ENCODE results near the gene FDXR.

Gene FDXR

DNA sequence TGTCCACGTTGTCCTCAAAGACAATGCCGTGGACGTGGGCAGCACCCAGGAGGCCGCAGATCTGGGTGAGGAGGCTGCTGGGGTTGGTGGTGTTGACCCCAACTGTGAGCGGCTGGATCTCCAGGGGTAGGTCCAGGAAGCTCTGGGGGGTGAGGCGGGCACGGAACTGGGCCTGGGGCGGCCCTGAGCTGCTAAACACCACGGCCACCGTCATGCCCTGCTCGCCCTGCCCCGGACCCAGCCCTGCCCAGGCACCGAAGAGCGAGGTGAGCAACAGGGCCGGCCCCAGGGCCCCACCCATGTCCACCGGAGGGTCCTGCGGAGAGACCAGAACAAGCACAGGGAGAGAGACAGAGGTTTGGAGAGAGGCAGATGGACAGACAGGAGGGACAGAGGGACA is 18.0 kb downstream of the FDXR start:
- DNase-seq: no peak

DNA sequence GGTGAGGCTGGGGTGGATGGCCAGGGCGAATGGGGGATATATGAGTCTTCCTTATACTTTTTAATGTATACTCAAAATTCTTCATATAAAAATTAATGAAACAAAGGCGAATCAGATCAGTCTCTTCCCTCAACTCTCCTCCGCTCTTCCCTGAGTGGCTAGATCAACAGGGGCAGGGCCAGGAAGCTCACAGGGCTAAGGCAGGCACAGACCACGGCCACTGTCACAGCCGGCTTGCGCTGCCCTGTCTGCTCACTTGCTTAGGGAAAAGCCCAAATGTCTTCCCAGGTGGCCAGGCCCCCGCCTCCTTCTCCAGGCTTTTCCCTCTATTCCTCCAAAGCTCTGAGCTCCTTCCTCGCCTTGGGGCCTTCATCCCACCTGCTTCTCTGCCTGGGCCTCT is 19.1 kb downstream of the FDXR start:
- DNase-seq: no peak

GRCh38 chr17:74853048-74853397 is 19.8 kb downstream of the FDXR start:
- DNase-seq: no peak

DNA sequence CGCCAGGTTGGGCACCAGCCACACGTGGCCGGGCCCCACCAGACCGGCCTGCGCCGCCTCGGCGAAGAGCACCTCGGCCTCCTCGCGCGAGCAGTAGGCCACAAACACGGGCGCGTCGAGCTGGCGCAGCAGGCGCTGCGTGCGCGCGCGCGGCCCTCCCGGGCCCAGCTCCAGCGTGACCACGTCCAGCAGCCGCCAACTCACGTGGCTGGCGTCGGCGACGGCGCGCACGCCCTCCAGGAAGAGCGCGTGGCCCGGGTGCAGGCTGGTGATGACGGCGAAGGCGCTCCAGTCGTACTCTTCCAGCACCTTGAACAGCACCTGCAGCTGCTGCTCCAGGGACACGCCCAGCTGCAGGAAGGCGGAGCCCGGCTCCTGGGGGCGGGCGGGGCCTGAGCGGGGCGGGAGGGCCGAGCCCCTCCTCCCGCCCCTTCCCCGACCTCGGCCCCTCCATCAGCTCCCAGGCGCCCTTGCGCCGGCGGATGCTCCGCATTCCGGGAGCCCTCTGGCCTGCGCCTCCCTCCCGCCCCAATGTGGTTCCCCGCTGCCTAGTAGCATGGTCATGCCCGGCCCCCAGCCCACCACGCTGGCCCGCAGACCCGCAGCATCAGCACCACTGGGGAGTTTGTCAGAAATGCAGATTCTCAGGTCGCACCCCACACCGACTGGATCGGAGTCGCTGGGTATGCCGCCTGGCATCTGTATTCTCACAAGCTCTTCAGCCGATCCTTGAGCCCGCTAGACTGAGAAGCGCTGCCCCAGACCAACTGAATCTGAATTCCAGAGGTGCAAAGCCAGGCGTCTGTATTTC is 20.4 kb downstream of the FDXR start:
- peak; percentile 96 for DNase-seq

DNA sequence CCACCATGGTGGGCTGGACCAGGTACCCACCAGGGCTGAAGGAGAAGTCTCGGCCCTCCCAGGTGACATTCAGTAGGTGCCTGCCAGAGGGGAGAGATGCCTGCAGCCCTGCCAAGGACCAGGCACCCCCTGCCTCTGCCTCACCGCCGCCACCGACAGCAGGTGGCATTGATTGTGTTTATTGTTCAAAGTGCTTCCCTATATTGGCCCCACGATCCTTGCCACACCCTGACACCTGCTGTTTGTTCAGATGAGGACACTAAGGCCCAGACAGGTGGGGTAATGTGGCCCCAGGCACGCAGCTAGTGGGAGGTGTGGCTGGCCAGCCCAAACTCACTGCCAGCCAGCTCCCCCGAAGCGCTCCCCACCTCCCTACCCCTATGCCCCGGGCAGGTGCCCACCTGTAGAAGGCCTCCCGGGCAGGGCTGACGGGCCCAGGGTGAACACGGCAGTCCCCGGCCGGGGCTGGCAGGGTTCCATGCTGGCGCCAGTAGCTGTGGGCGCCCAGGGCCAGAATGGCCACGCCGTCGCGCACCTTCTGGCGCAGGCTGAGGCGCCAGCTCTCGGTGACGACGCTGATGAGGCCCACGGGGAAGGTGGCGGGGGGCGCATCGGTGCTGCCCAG is 21.1 kb downstream of the FDXR start:
- peak; percentile 97 for DNase-seq

- peak; percentile 91 for DNase-seq
Measured at GRCh38 chr17:74850914-74851313, 21.9 kb downstream of the FDXR start.

DNA sequence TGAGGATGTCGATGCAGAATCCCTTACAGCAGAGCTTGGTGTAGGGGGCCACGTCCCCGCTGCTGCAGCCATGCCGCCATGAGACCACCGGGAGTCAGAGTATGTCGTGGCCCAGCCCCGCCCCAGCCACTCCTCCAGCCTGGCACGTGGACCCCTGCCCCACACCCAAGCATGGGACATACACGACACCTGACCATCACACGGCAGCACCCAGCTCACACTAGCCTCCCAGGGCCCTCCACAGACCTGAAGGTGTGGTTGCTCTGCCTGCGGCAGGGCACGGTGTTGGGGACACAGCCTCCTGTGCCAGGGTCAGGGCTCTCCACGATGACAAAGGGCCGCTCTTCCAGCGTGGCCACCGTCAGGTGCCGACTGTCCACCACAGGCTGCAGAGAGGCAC is 22.5 kb downstream of the FDXR start:
- DNase-seq: no peak

- DNase-seq: no peak
Measured at GRCh38 chr17:74848656-74849399, 24.0 kb downstream of the FDXR start.

- no peak for DNase-seq
Measured at GRCh38 chr17:74846621-74847020, 26.2 kb downstream of the FDXR start.

DNA sequence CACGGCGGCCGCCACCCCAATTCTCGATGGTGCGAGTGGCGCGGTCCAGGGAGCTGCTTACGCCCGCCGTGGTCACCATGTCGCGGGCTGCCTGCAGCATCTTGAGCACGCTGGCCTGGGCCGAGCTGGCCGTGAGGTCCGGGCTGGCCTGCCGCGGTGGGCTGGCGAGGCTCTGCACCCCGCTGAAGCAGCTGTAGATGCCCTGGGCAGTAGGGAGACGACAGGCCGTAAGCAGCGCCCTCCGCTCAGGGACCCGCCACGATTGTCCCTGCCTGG is 29.5 kb downstream of the FDXR start:
- DNase-seq: no peak

DNA sequence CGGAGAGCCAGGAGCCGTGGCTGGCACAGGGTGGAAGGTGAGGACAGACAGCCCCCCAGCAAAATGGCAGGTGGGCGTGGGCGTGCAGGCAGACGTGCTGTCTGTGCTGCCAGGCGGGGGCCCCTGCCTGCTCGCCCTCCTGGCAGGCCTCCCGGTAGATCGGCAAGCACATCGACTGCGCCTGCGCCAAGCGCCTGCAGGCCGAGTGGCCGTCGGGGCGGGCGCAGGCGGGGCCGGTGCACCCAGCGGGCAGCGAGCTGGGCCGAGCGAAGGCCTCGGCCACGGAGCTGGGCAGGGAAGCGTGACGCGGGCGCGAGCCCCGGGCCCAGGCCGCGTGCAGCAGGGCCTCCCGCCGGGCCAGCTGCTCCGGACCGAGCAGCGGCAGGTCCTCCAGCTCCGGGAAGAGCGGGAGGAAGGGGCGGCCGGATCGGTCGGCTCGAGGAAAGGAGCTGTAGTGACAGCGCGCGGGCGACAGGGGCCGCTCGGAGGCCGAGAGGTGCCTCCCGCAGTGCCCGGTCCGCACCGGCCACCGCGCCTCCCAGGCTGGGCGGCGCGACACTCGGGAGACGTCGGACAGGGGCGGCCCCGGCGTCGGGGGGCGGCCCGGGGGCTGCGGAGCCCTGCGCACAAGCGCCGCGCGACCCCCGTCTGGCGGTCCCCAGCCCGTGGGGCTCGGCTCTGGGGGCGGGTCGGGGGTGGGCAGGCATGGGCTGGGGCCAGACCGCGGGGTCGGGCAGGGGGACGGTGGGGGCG is 30.0 kb downstream of the FDXR start:
- peak; percentile 92 for DNase-seq

- DNase-seq: peak; percentile 44
Measured at GRCh38 chr17:74842146-74842598, 30.6 kb downstream of the FDXR start.

DNA sequence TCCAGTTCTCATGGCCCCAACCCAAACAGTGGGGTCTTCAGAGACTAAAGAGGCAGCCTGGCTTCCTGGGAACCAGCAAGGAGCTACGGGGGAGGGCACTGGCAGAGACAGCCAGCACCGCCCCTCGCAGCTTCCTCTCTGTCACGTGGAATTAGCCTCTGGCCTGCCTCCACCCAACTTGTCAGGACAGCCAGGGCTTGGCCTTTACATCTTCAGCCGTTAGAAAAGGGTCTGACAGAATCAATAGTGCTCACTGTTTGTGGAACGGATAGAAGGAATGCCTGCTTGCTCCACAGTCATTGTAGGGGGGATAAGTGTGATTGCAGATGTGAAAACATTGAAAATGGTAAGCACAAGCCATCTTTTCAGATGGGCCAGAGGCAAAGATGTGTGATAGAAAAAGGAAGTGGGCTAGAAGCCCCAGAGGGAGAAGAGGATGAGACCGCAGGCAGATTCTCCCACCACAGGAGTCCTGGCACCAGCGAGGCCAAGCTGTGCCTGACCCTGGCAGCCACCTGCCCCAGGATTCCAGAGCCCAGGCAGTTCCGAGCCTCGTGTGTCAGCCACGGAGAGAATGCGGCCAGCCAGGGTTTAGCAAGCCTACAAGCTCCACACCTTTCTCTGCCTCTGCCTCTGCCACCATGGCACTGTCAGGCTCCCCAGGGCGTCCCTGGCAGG is 31.7 kb downstream of the FDXR start:
- no peak for DNase-seq

DNA sequence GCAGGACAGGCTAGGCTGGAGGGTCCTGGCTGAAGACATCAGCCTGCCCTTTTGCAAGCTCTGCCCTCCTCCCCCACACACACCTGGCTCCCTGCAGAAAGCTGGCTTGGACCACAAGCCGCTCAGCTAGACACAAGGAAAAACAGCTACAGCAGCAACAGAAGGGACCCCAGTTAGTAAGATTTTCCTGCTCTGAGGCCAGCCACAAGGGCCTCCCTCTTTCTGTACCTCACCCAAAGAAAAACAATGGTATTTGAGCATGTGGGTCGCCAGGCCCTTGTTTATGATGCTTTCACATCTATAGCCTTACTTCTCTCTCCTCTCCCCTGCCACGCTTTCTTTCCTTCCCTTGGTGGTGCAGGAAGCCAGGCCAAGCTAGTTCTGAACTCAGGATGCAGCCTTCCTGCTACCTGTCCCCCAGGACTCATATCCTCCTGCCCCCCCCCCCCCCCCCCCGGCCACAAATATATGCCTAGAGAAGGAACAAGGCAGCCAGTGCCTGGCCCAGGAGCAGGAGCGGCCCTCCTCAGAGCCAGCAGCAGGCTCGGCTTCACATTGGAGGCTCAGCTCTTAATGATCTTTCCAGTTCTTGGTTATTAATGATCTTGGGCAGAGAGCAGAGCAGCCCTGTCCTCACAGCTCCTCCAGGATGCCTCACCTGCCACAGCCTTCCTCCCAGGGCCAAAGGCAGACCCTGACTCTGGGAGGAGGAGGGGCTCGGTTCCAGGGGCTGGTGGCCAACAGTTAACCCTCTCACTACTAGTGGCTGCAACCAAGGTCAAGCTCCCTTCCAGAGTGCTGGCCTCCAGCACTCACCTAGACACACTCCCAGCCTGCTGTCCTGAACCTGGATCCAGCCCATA is 32.6 kb downstream of the FDXR start:
- DNase-seq: no peak

DNA sequence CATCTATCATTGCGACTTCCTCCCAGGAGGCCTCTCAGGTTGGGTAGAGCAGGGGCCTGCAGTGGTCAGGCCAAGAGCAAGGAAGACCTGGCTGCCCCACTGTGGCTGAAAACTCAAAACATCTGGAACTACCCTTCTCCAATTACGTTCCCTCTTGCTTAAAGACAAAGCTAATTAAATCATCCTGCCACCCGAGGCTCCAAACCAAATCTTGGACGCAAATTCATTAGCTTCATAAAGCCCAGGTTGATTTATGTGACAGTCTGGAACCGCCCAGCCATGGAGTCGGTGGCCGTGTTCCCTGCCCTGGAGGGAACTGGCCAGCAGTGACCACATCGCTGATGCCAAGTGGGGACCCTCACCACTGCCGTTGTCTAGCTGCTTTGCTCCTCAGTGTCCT is 34.5 kb downstream of the FDXR start:
- DNase-seq: no peak

DNA sequence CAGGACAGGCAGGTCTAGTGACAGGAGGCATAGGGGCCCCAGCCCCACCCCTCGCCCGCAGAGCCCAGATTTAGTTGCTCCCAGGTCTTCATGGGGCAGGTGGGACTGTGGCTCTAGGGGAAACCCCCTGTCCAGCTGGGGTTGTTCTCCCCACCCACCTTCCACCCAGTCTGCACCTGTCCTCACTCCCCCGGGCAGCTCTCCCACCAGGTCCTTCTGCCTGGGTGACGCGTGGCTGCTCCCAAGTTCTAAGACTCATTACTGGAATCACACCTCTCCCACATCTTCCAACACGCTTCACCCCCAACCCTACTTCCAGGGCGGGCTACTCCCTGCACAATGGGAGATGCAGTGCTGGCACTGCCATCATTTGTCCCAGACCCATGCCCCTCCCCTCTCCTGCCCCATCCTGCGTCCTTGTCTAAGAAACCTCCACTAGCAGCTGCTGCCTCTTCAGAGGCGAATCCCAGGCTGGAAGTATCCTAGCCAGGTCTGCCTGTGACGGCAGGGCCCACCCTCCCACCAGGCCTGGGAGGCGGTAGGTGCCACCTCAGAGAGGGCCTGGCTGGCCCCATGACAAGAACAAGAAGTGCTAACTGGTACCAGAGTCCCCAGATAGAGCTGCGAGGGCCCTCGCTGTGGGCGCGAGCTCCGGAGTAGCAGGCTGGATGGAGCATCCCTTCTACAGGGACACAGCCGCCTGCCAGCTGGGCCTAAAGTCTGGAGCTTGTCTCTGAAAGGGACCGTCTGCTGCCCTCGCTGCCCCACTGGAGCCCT is 35.9 kb downstream of the FDXR start:
- DNase-seq: no peak

- no peak for DNase-seq
Measured at GRCh38 chr17:74836191-74836590, 36.6 kb downstream of the FDXR start.

DNA sequence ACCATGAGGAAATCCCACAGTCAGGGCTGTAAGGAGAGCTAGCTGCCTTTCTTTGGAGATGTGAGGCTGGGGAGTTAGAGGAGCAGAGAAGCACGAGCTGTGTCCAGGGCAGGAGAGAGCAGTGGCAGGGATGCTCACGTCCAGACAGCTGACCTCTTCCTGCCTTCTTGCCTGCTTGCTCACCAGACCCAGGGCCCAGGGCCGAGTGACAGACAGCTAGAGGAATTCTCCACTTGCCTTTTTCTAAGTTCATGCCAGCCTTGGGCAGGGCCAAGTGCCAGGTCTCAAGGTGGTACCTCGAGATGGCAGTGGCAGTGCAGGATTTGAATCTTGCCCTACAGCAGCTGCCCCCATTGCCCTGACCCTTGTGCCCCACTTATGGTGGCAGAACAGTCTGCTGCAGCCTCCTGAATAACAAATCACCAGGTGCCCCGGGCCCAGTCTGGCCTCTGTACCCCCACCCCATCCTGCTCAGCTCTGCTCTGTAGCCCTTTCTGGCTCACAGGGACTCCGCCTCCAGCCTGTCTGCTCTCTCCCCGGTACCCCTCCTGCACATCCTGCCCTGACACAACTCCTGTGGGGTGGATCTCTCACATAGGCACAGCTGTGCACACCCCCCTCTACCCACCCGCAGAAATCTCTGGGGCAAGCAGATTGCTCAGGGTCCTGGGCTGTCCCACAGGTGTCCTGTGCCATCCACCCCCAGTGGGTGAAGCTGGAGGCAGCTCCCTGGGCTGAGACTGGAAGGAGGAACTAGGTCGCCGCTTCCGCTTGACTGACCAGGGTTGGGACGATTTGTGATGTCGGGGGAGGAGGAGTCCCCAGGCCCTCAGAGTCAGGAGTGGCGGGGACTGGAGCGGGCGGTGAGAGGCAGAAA is 39.1 kb downstream of the FDXR start:
- no peak for DNase-seq

- no peak for DNase-seq
Measured at GRCh38 chr17:74832421-74832820, 40.4 kb downstream of the FDXR start.
